ENCODE data around the gene GPR141. TPM values are rescaled to one million over a fixed set of nuclear protein-coding genes. Genes with fewer than 3 reads are reported as not detected.
"Not testable (repeated sequence)": the region's sequence is repeated elsewhere in the genome, so short reads cannot be mapped to it uniquely, and the experiment has no call there.

Gene GPR141
- total RNA-seq, 1 experiment from 2014 or later = not detected

- no peak for DNase-seq
- no peaks in the 10 kb centered on the region for H3K9me2 ChIP-seq (replicated peaks; ENCODE audit: insufficient read depth, low read length)
Measured at GRCh38 chr7:37698276-37698675, 14.7 kb downstream of the GPR141 start.

GRCh38 chr7:37698782-37699181 is 15.2 kb downstream of the GPR141 start:
- Histone ChIP-seq H3K79me2 (ENCODE audit: low read length) (no peaks in the 10 kb centered on the region), H3K4me1 (ENCODE audit: low read length) (no peaks in the 10 kb centered on the region), H3K9me3 (ENCODE audit: low read length) (no peaks in the 10 kb centered on the region), H3K4me3 (ENCODE audit: low read length) (no peak overlapping the region), H3K9me2 (replicated peaks; ENCODE audit: insufficient read depth, low read length) (no peaks in the 10 kb centered on the region), H3K9ac (ENCODE audit: low read length) (no peak overlapping the region), H4K20me1 (ENCODE audit: insufficient read depth, low read depth, low read length) (no peaks in the 10 kb centered on the region), H3K36me3 (ENCODE audit: insufficient read depth, low read length) (no peaks in the 10 kb centered on the region), H3K27me3 (ENCODE audit: low read length) (no peaks in the 10 kb centered on the region), H3K4me2 (ENCODE audit: low read depth, low read length, poor library complexity, severe bottlenecking) (no peak overlapping the region), H2AFZ (ENCODE audit: low read length) (no peak overlapping the region), H3K27ac (ENCODE audit: low read length) (no peak overlapping the region)
- DNase-seq = no peak

More at GRCh38 chr7:37698276-37698675, 14.7 kb downstream of the GPR141 start:
- Histone ChIP-seq H3K4me2 (ENCODE audit: low read depth, low read length, poor library complexity, severe bottlenecking) (no peak overlapping the region), H3K27ac (ENCODE audit: low read length) (no peak overlapping the region), H2AFZ (ENCODE audit: low read length) (no peak overlapping the region), H4K20me1 (ENCODE audit: insufficient read depth, low read depth, low read length) (no peaks in the 10 kb centered on the region), H3K27me3 (ENCODE audit: low read length) (no peaks in the 10 kb centered on the region), H3K4me1 (ENCODE audit: low read length) (no peaks in the 10 kb centered on the region), H3K9me3 (ENCODE audit: low read length) (no peaks in the 10 kb centered on the region), H3K4me3 (ENCODE audit: low read length) (no peak overlapping the region), H3K9ac (ENCODE audit: low read length) (no peak overlapping the region), H3K36me3 (ENCODE audit: insufficient read depth, low read length) (no peaks in the 10 kb centered on the region), H3K79me2 (ENCODE audit: low read length) (no peaks in the 10 kb centered on the region)

- Histone ChIP-seq H3K4me2 (ENCODE audit: low read depth, low read length, poor library complexity, severe bottlenecking) (no peak overlapping the region), H3K4me3 (ENCODE audit: low read length) (no peak overlapping the region), H3K9ac (ENCODE audit: low read length) (no peak overlapping the region), H2AFZ (ENCODE audit: low read length) (no peak overlapping the region), H3K27me3 (ENCODE audit: low read length) (no peaks in the 10 kb centered on the region), H4K20me1 (ENCODE audit: insufficient read depth, low read depth, low read length) (no peaks in the 10 kb centered on the region), H3K27ac (ENCODE audit: low read length) (no peak overlapping the region), H3K4me1 (ENCODE audit: low read length) (no peaks in the 10 kb centered on the region), H3K79me2 (ENCODE audit: low read length) (no peaks in the 10 kb centered on the region), H3K9me3 (ENCODE audit: low read length) (no peaks in the 10 kb centered on the region), H3K9me2 (replicated peaks; ENCODE audit: insufficient read depth, low read length) (no peaks in the 10 kb centered on the region), H3K36me3 (ENCODE audit: insufficient read depth, low read length) (no peaks in the 10 kb centered on the region)
- DNase-seq = no peak
Measured at GRCh38 chr7:37701769-37702168, 18.2 kb downstream of the GPR141 start.

GRCh38 chr7:37703361-37703760 is 19.8 kb downstream of the GPR141 start:
- no peak overlapping the region for H3K4me3 ChIP-seq (ENCODE audit: low read length)
- H3K9me2 ChIP-seq (replicated peaks; ENCODE audit: insufficient read depth, low read length) = no peaks in the 10 kb centered on the region
- H3K4me2 ChIP-seq (ENCODE audit: low read depth, low read length, poor library complexity, severe bottlenecking) = no peak overlapping the region
- no peaks in the 10 kb centered on the region for H3K9me3 ChIP-seq (ENCODE audit: low read length)
- H4K20me1 ChIP-seq (ENCODE audit: insufficient read depth, low read depth, low read length) = no peaks in the 10 kb centered on the region
- no peak for DNase-seq
- no peak overlapping the region for H3K9ac ChIP-seq (ENCODE audit: low read length)
- no peak overlapping the region for H3K27ac ChIP-seq (ENCODE audit: low read length)
- H3K79me2 ChIP-seq (ENCODE audit: low read length) = no peaks in the 10 kb centered on the region
- H3K4me1 ChIP-seq (ENCODE audit: low read length) = no peaks in the 10 kb centered on the region
- H3K27me3 ChIP-seq (ENCODE audit: low read length) = no peaks in the 10 kb centered on the region
- H3K36me3 ChIP-seq (ENCODE audit: insufficient read depth, low read length) = no peaks in the 10 kb centered on the region
- no peak overlapping the region for H2AFZ ChIP-seq (ENCODE audit: low read length)

- H3K4me2 ChIP-seq (ENCODE audit: low read depth, low read length, poor library complexity, severe bottlenecking); H3K9me2 ChIP-seq (replicated peaks; ENCODE audit: insufficient read depth, low read length); H3K9ac ChIP-seq (ENCODE audit: low read length); H3K27ac ChIP-seq (ENCODE audit: low read length); H3K4me3 ChIP-seq (ENCODE audit: low read length); H4K20me1 ChIP-seq (ENCODE audit: insufficient read depth, low read depth, low read length); H3K27me3 ChIP-seq (ENCODE audit: low read length); H3K79me2 ChIP-seq (ENCODE audit: low read length); DNase-seq; H3K9me3 ChIP-seq (ENCODE audit: low read length); H3K4me1 ChIP-seq (ENCODE audit: low read length); H3K36me3 ChIP-seq (ENCODE audit: insufficient read depth, low read length); H2AFZ ChIP-seq (ENCODE audit: low read length): not testable (repeated sequence)
Measured at GRCh38 chr7:37704328-37704833, 20.8 kb downstream of the GPR141 start.

GRCh38 chr7:37705976-37706375 is 22.4 kb downstream of the GPR141 start:
- DNase-seq = no peak
- Histone ChIP-seq H3K36me3 (ENCODE audit: insufficient read depth, low read length) (no peaks in the 10 kb centered on the region), H3K9me2 (replicated peaks; ENCODE audit: insufficient read depth, low read length) (no peaks in the 10 kb centered on the region), H3K27ac (ENCODE audit: low read length) (no peak overlapping the region), H3K79me2 (ENCODE audit: low read length) (no peaks in the 10 kb centered on the region), H3K4me2 (ENCODE audit: low read depth, low read length, poor library complexity, severe bottlenecking) (no peak overlapping the region), H3K4me1 (ENCODE audit: low read length) (no peaks in the 10 kb centered on the region), H3K9ac (ENCODE audit: low read length) (no peak overlapping the region), H3K27me3 (ENCODE audit: low read length) (no peaks in the 10 kb centered on the region), H3K9me3 (ENCODE audit: low read length) (no peaks in the 10 kb centered on the region), H4K20me1 (ENCODE audit: insufficient read depth, low read depth, low read length) (no peaks in the 10 kb centered on the region), H3K4me3 (ENCODE audit: low read length) (no peak overlapping the region), H2AFZ (ENCODE audit: low read length) (no peak overlapping the region)

- Histone ChIP-seq H3K27ac (ENCODE audit: low read length) (no peak overlapping the region), H3K27me3 (ENCODE audit: low read length) (no peaks in the 10 kb centered on the region), H3K36me3 (ENCODE audit: insufficient read depth, low read length) (no peaks in the 10 kb centered on the region), H3K4me1 (ENCODE audit: low read length) (no peaks in the 10 kb centered on the region), H3K9me2 (replicated peaks; ENCODE audit: insufficient read depth, low read length) (no peaks in the 10 kb centered on the region), H3K79me2 (ENCODE audit: low read length) (no peaks in the 10 kb centered on the region), H2AFZ (ENCODE audit: low read length) (no peak overlapping the region), H3K9ac (ENCODE audit: low read length) (no peak overlapping the region), H3K9me3 (ENCODE audit: low read length) (no peaks in the 10 kb centered on the region), H4K20me1 (ENCODE audit: insufficient read depth, low read depth, low read length) (no peaks in the 10 kb centered on the region), H3K4me3 (ENCODE audit: low read length) (no peak overlapping the region), H3K4me2 (ENCODE audit: low read depth, low read length, poor library complexity, severe bottlenecking) (no peak overlapping the region)
- no peak for DNase-seq
Measured at GRCh38 chr7:37706804-37707203, 23.2 kb downstream of the GPR141 start.

- no peaks in the 10 kb centered on the region for H3K27me3 ChIP-seq (ENCODE audit: low read length)
- H3K4me1 ChIP-seq (ENCODE audit: low read length) = no peaks in the 10 kb centered on the region
- no peaks in the 10 kb centered on the region for H4K20me1 ChIP-seq (ENCODE audit: insufficient read depth, low read depth, low read length)
- H3K4me3 ChIP-seq (ENCODE audit: low read length) = no peak overlapping the region
- no peak overlapping the region for H3K27ac ChIP-seq (ENCODE audit: low read length)
- no peaks in the 10 kb centered on the region for H3K9me3 ChIP-seq (ENCODE audit: low read length)
- H3K9me2 ChIP-seq (replicated peaks; ENCODE audit: insufficient read depth, low read length) = no peaks in the 10 kb centered on the region
- H3K79me2 ChIP-seq (ENCODE audit: low read length) = no peaks in the 10 kb centered on the region
- DNase-seq = no peak
- H3K36me3 ChIP-seq (ENCODE audit: insufficient read depth, low read length) = no peaks in the 10 kb centered on the region
- no peak overlapping the region for H3K4me2 ChIP-seq (ENCODE audit: low read depth, low read length, poor library complexity, severe bottlenecking)
- H3K9ac ChIP-seq (ENCODE audit: low read length) = no peak overlapping the region
- no peak overlapping the region for H2AFZ ChIP-seq (ENCODE audit: low read length)
Measured at GRCh38 chr7:37707754-37708485, 24.4 kb downstream of the GPR141 start.

Measured in Karpas-422 (cell line).